Erythroblast (primary cell): ENCODE results near the gene TBK1.

Source experiments
- GATA1 ChIP-seq: IDR thresholded peaks from 2 replicates; pipeline ENCODE4 v1.6.1; 2011; ENCODE audit warnings: low read depth, mild to moderate bottlenecking, control low read depth, low read length, moderate library complexity
- POLR2A ChIP-seq: IDR thresholded peaks from 2 replicates; pipeline ENCODE4 v1.6.1; 2011; ENCODE audit warnings: mild to moderate bottlenecking, low read length

GRCh38 chr12:64493513-64493912, 41.6 kb downstream of the TBK1 start:
- no peak for TF ChIP-seq POLR2A
- no peak for TF ChIP-seq GATA1
